IMR-90 (cell line): Measurements from ENCODE around the gene TRAF7. TPM values are rescaled to one million over a fixed set of nuclear protein-coding genes. Genes with fewer than 3 reads are reported as not detected.
"Not testable (repeated sequence)": the region's sequence is repeated elsewhere in the genome, so short reads cannot be mapped to it uniquely, and the experiment has no call there.

ENCODE experiments used
- ATAC-seq: fragments of 200-7000 bp; cut with Tn5 transposase; 2 replicates; pipeline ENCODE4 v1.9.1; 2020; ENCODE audit warnings: low read depth, mild to moderate bottlenecking, moderate library complexity
- BruUV-seq: library from RNA; stranded (reverse); fragments of 400-500 nt; replicated peaks from 2 replicates; lab custom pipeline; 2021; lab: Mats Ljungman, UMichigan
- CTCF ChIA-PET: fragments of 300-600 bp; formaldehyde crosslinking; extraction: SDS; loops from one replicate; lab custom pipeline; 2021; ENCODE audit warnings: antibody characterized with exemption; lab: Yijun Ruan, JAX
- POLR2A ChIA-PET: fragments of 300-600 bp; sonication (Branson Sonifier 250); formaldehyde crosslinking; loops from one replicate; lab custom pipeline; 2022; ENCODE audit warnings: antibody characterized with exemption; ENCODE audit not compliant: unreplicated experiment; lab: Charles Lee
- DNase-seq: peaks from one replicate; pipeline ENCODE4 v3.0.0; 2013
- H2AFZ ChIP-seq: replicated peaks from 2 replicates; pipeline ENCODE3; 2013; ENCODE audit warnings: low read length, mild to moderate bottlenecking; ENCODE audit not compliant: poor library complexity
- H2AK5ac ChIP-seq: 2 replicates; pipeline ENCODE4 v1.6.1; 2013; ENCODE audit warnings: low read depth, low read length, inconsistent platforms
- H2AK9ac ChIP-seq: replicated peaks from 2 replicates; pipeline ENCODE3; 2013; ENCODE audit warnings: mild to moderate bottlenecking, low read depth, low read length, moderate library complexity; ENCODE audit not compliant: poor library complexity
- H2BK120ac ChIP-seq: 2 replicates; pipeline ENCODE4 v1.6.1; 2013; ENCODE audit warnings: low read depth, low read length, inconsistent platforms
- H2BK15ac ChIP-seq: 3 replicates; pipeline ENCODE4 v1.6.1; 2013; ENCODE audit warnings: low read depth, low read length, inconsistent platforms
- H2BK20ac ChIP-seq: 2 replicates; pipeline ENCODE4 v1.6.1; 2013; ENCODE audit warnings: low read depth, mild to moderate bottlenecking, inconsistent platforms, low read length, moderate library complexity
- H2BK5ac ChIP-seq: 2 replicates; pipeline ENCODE4 v1.6.1; 2013; ENCODE audit warnings: mild to moderate bottlenecking, low read depth, low read length, inconsistent platforms; ENCODE audit not compliant: poor library complexity, severe bottlenecking
- H3K14ac ChIP-seq: replicated peaks from 2 replicates; pipeline ENCODE4 v1.6.1; 2013; ENCODE audit warnings: low read depth, low read length, inconsistent platforms
- H3K18ac ChIP-seq: 2 replicates; pipeline ENCODE4 v1.6.1; 2013; ENCODE audit warnings: low read depth, low read length, control low read depth
- H3K23ac ChIP-seq: 2 replicates; pipeline ENCODE4 v1.6.1; 2013; ENCODE audit warnings: low read depth, low read length, inconsistent platforms
- H3K27ac ChIP-seq: 2 replicates; pipeline ENCODE4 v1.5.1; 2013; ENCODE audit warnings: mild to moderate bottlenecking, control low read depth, low read length; ENCODE audit not compliant: insufficient read depth
- H3K27me3 ChIP-seq: 2 replicates; pipeline ENCODE4 v1.6.1; 2013; ENCODE audit warnings: low read length; ENCODE audit not compliant: control insufficient read depth, insufficient read depth
- H3K36me3 ChIP-seq: 2 replicates; pipeline ENCODE4 v1.6.1; 2013; ENCODE audit warnings: low read length, mixed read lengths; ENCODE audit not compliant: control insufficient read depth, insufficient read depth
- H3K4ac ChIP-seq: 2 replicates; pipeline ENCODE4 v1.6.1; 2013; ENCODE audit warnings: low read depth, low read length, inconsistent platforms
- H3K4me1 ChIP-seq: 2 replicates; pipeline ENCODE4 v1.6.1; 2013; ENCODE audit warnings: low read length, mixed read lengths; ENCODE audit not compliant: control insufficient read depth, insufficient read depth
- H3K4me2 ChIP-seq: 2 replicates; pipeline ENCODE4 v1.6.1; 2013; ENCODE audit warnings: low read depth, mild to moderate bottlenecking, control low read depth, low read length, moderate library complexity
- H3K4me3 ChIP-seq: 2 replicates; pipeline ENCODE4 v1.5.1; 2013; ENCODE audit warnings: low read depth, mild to moderate bottlenecking, control low read depth, low read length, moderate library complexity; ENCODE audit not compliant: insufficient read depth
- H3K56ac ChIP-seq: 2 replicates; pipeline ENCODE4 v1.6.1; 2013; ENCODE audit warnings: low read length, inconsistent platforms; ENCODE audit not compliant: insufficient read depth; ENCODE audit errors: extremely low read depth
- H3K79me1 ChIP-seq, 2 experiments: 2 replicates each; pipeline ENCODE4 v1.6.1; 2013; ENCODE audit warnings: low read length in 2 of 2, inconsistent platforms in 1 of 2, low read depth in 1 of 2
- H3K9ac ChIP-seq: 2 replicates; pipeline ENCODE4 v1.6.1; 2013; ENCODE audit warnings: low read depth, low read length, control low read depth
- H3K9me1 ChIP-seq: 2 replicates; pipeline ENCODE4 v1.6.1; 2013; ENCODE audit warnings: low read length, inconsistent platforms; ENCODE audit not compliant: insufficient read depth
- H3K9me3 ChIP-seq: 2 replicates; pipeline ENCODE4 v1.6.1; 2013; ENCODE audit warnings: low read length; ENCODE audit not compliant: control insufficient read depth, insufficient read depth
- H4K20me1 ChIP-seq: 2 replicates; pipeline ENCODE4 v1.6.1; 2013; ENCODE audit warnings: low read length, inconsistent platforms; ENCODE audit not compliant: insufficient read depth
- H4K5ac ChIP-seq: 2 replicates; pipeline ENCODE4 v1.6.1; 2013; ENCODE audit warnings: mild to moderate bottlenecking, low read depth, low read length, control low read depth
- H4K8ac ChIP-seq, 2 experiments: 2 replicates each; pipeline ENCODE4 v1.6.1; 2013; ENCODE audit warnings: low read depth in 2 of 2, low read length in 2 of 2, control low read depth in 1 of 2, inconsistent platforms in 1 of 2
- H4K91ac ChIP-seq: 2 replicates; pipeline ENCODE4 v1.6.1; 2013; ENCODE audit warnings: low read depth, low read length, inconsistent platforms; ENCODE audit not compliant: insufficient read depth
- BHLHE40 ChIP-seq: fragments of 150-350 bp; IDR thresholded peaks from 2 replicates; pipeline ENCODE4 v1.6.1; 2016; ENCODE audit warnings: mild to moderate bottlenecking, low read depth, low read length
- MAZ ChIP-seq: IDR thresholded peaks from 2 replicates; pipeline ENCODE4 v1.6.1; 2012; ENCODE audit warnings: low read depth, mild to moderate bottlenecking, low read length, improper control_type of control experiment, moderate library complexity, borderline replicate concordance
- WGBS, 2 experiments: methylation state at CpG; one replicate each; pipeline versions ENCODE4 v1.1.5 to v1.1.7; 2013; ENCODE audit warnings: missing lambda C conversion rate in 2 of 2; ENCODE audit not compliant: insufficient read length in 1 of 2; ENCODE audit errors: extremely low coverage in 2 of 2; 5-methylcytosine and 5-hydroxymethylcytosine counted together
- dilution Hi-C: fragments of 300-500 bp; cut with HindIII; formaldehyde crosslinking; loops from one replicate; pipeline ENCODE4 v1.14.3; 2018; ENCODE audit warnings: low sequenced_read_pairs; ENCODE audit not compliant: unreplicated experiment
- in situ Hi-C: fragments of 300-500 bp; cut with MboI; formaldehyde crosslinking; loops from 3 replicates; pipeline ENCODE4 v1.14.3; 2019; ENCODE audit warnings: low sequenced_read_pairs, inconsistent platforms, mixed read lengths
- intact Hi-C: fragments of 100-400 bp; cut with micrococcal nuclease; formaldehyde crosslinking; loops from 2 replicates; pipeline ENCODE4 v1.10.0; 2022
- polyA plus RNA-seq, 3 experiments: library from polyadenylated mRNA; depleted of rRNA; stranded (reverse); fragments of >200 nt; gene quantifications; 2 replicates each; pipeline ENCODE4 v1.2.3, GENCODE V29; 2012; ENCODE audit warnings: low replicate concordance in 1 of 3
- total RNA-seq: library from RNA; depleted of rRNA; stranded (reverse); fragments of >200 nt; gene quantifications from 2 replicates; pipeline ENCODE4 v1.2.3, GENCODE V29; 2012

TRAF7 gene
- total and polyA plus RNA-seq, 2 of the 4 experiments (the other 2 are of a cell fraction) = 29.6 to 52.6 TPM

DNA sequence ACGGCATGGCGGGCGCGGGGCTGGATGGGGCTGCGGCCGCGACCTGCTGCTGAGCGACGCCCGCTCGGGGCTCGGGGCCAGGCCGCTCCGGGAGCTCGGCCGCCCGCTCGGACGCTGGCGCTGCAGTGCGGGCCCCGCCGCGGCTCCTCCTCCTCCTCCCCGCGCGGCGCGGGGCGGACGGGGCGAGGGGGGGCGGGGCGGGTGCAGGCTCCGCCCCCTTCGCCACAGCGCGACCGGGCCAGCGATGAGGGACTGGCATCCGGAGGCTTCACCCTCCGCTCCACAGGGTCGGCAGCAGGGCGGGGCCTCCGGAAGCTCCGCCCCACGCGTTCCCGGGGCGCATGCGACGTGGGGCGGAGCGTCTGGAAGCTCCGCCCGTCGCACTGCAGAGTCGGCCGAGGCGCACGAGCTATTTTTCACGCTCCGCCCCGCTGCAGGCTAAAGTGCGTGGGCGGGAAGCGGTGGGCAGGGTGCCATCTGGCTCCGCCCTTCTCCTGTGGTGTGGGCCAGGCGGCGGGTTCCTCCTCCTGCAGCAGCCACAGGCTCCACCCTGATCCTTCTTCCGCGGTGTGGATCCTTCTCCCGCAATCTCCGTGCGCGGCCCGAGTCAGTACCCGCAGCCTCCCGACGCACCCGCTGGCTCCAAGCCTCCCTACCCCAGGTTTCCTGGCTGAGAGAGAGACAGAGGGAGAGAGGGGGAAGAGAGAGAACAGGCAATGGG, 19.7 kb upstream of the TRAF7 start, which contains the start of gene PKD1:
Gene PKD1 (minus strand): TSS at position 129 of the 721 bp plus-strand sequence. CDS start 209 bp downstream, outside the sequence.
- H3K18ac ChIP-seq, H3K56ac ChIP-seq, H3K79me1 ChIP-seq, H3K9me3 ChIP-seq, dilution Hi-C loops, H3K36me3 ChIP-seq, H2BK15ac ChIP-seq, in situ Hi-C loops, H2BK20ac ChIP-seq, H2AK9ac ChIP-seq, H2BK120ac ChIP-seq, intact Hi-C loops, H3K27me3 ChIP-seq, H4K20me1 ChIP-seq, H3K9me1 ChIP-seq, BruUV-seq, H3K23ac ChIP-seq, CTCF ChIA-PET, H3K4me1 ChIP-seq: not testable (repeated sequence)
- Histone ChIP-seq H2BK5ac (peak within 1 kb of the TSS; percentile 69), H3K27ac (peak within 1 kb of the TSS; percentile 91), H2AFZ (peak within 1 kb of the TSS; percentile 87), H3K4ac (peak within 1 kb of the TSS; percentile 89), H3K14ac (peak within 1 kb of the TSS; percentile 71), H2AK5ac (peak within 1 kb of the TSS; percentile 75), H4K91ac (peak within 1 kb of the TSS; percentile 81; the same call in 1 of the 2 replicates), H3K4me2 (peak within 1 kb of the TSS; percentile 75), H4K8ac (peak within 1 kb of the TSS; percentile 78 to 86; a peak in 3 of 4 replicates), H3K4me3 (peak within 1 kb of the TSS; percentile 86), H4K5ac (peak within 1 kb of the TSS; percentile 64; the same call in 1 of the 2 replicates), H3K9ac (peak within 1 kb of the TSS; percentile 88)
- POLR2A ChIA-PET = interaction anchor here (0.6 kb wide), 1 partner anchor 11 kb away, joined by 3 read pairs; no protein-coding TSS in a partner anchor
- TF ChIP-seq BHLHE40 = peak; percentile 75
- TF ChIP-seq MAZ = peak; percentile 55; the same call in 1 of the 2 replicates
- WGBS, 2 experiments = no CpG with 5 or more reads among the region's 81 CpGs
- DNase-seq (peak; percentile 94), ATAC-seq (peak; percentile 89)
